Adrenal gland (tissue), 12 donors: ENCODE data around the gene RBFOX1. TPM values are rescaled to one million over a fixed set of nuclear protein-coding genes. Genes with fewer than 3 reads are reported as not detected.

Source experiments
- DNase-seq, 7 donors: peaks; one replicate each; pipeline ENCODE4 v3.0.0-alpha.2; 2019 to 2020
- H3K27ac ChIP-seq, 5 donors: fragments of 200-600 bp; sonication (generic) in 4 of 5; 1 replicate in 3 of 5; 2 replicates in 2 of 5; pipeline versions ENCODE4 v1.5.1 to v1.8.0; 2016 to 2020; ENCODE audit warnings: mild to moderate bottlenecking in 1 of 5
- H3K27me3 ChIP-seq: fragments of 200-600 bp; 2 replicates; pipeline ENCODE4 v1.8.0; 2021
- H3K36me3 ChIP-seq, 2 donors: fragments of 200-600 bp; replicated peaks in 1 of 2; 1 replicate in 1 of 2; 2 replicates in 1 of 2; pipeline versions ENCODE4 v1.5.1 to v1.8.0; 2018 to 2022
- H3K4me1 ChIP-seq, 2 donors: fragments of 200-600 bp; replicated peaks in 1 of 2; 1 replicate in 1 of 2; 2 replicates in 1 of 2; pipeline versions ENCODE4 v1.5.1 to v1.8.0; 2018 to 2021
- H3K4me3 ChIP-seq, 4 donors: fragments of 200-600 bp; sonication (generic) in 3 of 4; one replicate each; pipeline ENCODE4 v1.5.1; 2016 to 2018
- H3K9me3 ChIP-seq, 3 donors: fragments of 200-600 bp; sonication (generic) in 1 of 3; replicated peaks in 1 of 3; 1 replicate in 2 of 3; 2 replicates in 1 of 3; pipeline versions ENCODE4 v1.5.1 to v1.8.0; 2016 to 2021
- CTCF ChIP-seq, 6 experiments: fragments of 450-650 bp in 4 of 6; fragments of 200-600 bp in 2 of 6; sonication (generic) in 1 of 6; IDR thresholded peaks; 1 replicate in 5 of 6; 2 replicates in 1 of 6; pipeline versions ENCODE4 v1.5.1 to v1.8.0; 2016 to 2021; ENCODE audit warnings: antibody characterized with exemption in 6 of 6, mild to moderate bottlenecking in 2 of 6, moderate library complexity in 1 of 6
- POLR2A ChIP-seq, 2 donors: fragments of 450-650 bp; IDR thresholded peaks; one replicate each; pipeline ENCODE4 v1.6.1; 2017; ENCODE audit warnings: antibody characterized with exemption in 2 of 2, mild to moderate bottlenecking in 2 of 2, moderate library complexity in 1 of 2
- WGBS, 4 donors: extraction: QIAGEN DNeasy Blood & Tissue Kit in 2 of 4; methylation state at CpG; one replicate each; pipeline versions ENCODE4 v1.1.5 to v1.1.7; 2013 to 2017; 5-methylcytosine and 5-hydroxymethylcytosine counted together
- intact Hi-C, 2 donors: fragments of 100-400 bp; cut with DNase I; formaldehyde crosslinking; loops; one replicate each; pipeline versions ENCODE4 v1.14.1 to v1.15.0; 2022 to 2023
- polyA plus RNA-seq, 3 donors: library from polyadenylated mRNA; stranded (reverse); fragments of 200-250 nt in 2 of 3; fragments of 350-450 nt in 1 of 3; fragmentation: Illumina TruSeq in 1 of 3; extraction: RNeasy Lipid Tissue Mini Kit (QIAGEN cat#74804) in 1 of 3; gene quantifications; one replicate each; pipeline ENCODE4 v1.2.3, GENCODE V29; 2013 to 2014
- total RNA-seq, 9 donors: library from RNA; depleted of rRNA in 4 of 9; stranded (reverse); fragments of >200 nt in 4 of 9; fragments of 120-200 nt in 1 of 9; fragmentation: NEBNext Ultra II Directional in 1 of 9; extraction: Animal tissue kit (Norgen Biotek cat#: 25700) in 1 of 9; gene quantifications; one replicate each; pipeline versions ENCODE4 v1.1.0 to v1.2.4, GENCODE V29; 2013 to 2023
- donor health status: healthy with polysubstance abuse.
- donor health status: Bipolar disorder and iron deficiency.
- donor health status: DM: yes; HTN: yes; CAD: no.
- donor health status: DM: no; HTN: no; CAD: no.
- donor health status: DM: no; HTN: no; CAD: no.
- donor health status: DM: yes; HTN: yes; CAD: no.

Gene RBFOX1
- total and polyA plus RNA-seq, 12 donors, result 0.19 to 6.3 (median 0.71) TPM; not detected in 4

GRCh38 chr16:7351610-7352510 is 19.2 kb downstream of the RBFOX1 start:
- no peaks in the 10 kb centered on the region for H3K27me3 ChIP-seq
- H3K36me3 ChIP-seq, result no peaks in the 10 kb centered on the region
- intact Hi-C loops, result no loop called here
- no peaks in the 10 kb centered on the region for H3K4me1 ChIP-seq
- H3K9me3 ChIP-seq, result no peaks in the 10 kb centered on the region
- WGBS, 4 donors, result 75 to 79% (median 77%) methylated on average over 10 to 11 of the region's 11 CpGs
- no peak overlapping the region for H3K4me3 ChIP-seq
- no peak for DNase-seq
- no peak for TF ChIP-seq CTCF (IDR thresholded peaks at IDR 0.05)
- no peak for TF ChIP-seq POLR2A (IDR thresholded peaks at IDR 0.05)
- H3K27ac ChIP-seq, result no peak overlapping the region

GRCh38 chr16:7355758-7356157 is 23.1 kb downstream of the RBFOX1 start:
- no peak for TF ChIP-seq CTCF (IDR thresholded peaks at IDR 0.05)
- TF ChIP-seq POLR2A (IDR thresholded peaks at IDR 0.05), result no peak
- no peak overlapping the region for H3K4me3 ChIP-seq
- no peaks in the 10 kb centered on the region for H3K4me1 ChIP-seq
- no peak overlapping the region for H3K27ac ChIP-seq
- H3K9me3 ChIP-seq, result no peaks in the 10 kb centered on the region
- no peak for DNase-seq
- no peaks in the 10 kb centered on the region for H3K36me3 ChIP-seq
- no peaks in the 10 kb centered on the region for H3K27me3 ChIP-seq
- intact Hi-C loops, result no loop called here
- WGBS, 4 donors, result 54 to 58% (median 56%) methylated on average over 5 of the region's 5 CpGs

- H3K36me3 ChIP-seq, result no peaks in the 10 kb centered on the region
- intact Hi-C loops, result no loop called here
- TF ChIP-seq CTCF (IDR thresholded peaks at IDR 0.05) (no peak), POLR2A (IDR thresholded peaks at IDR 0.05) (no peak)
- no peaks in the 10 kb centered on the region for H3K9me3 ChIP-seq
- H3K27ac ChIP-seq, result no peak overlapping the region
- H3K27me3 ChIP-seq, result no peaks in the 10 kb centered on the region
- DNase-seq, result no peak
- H3K4me1 ChIP-seq, result no peaks in the 10 kb centered on the region
- H3K4me3 ChIP-seq, result no peak overlapping the region
- 81 to 92% (median 89%) methylated on average over 10 of the region's 10 CpGs for WGBS, 4 donors
Observed at GRCh38 chr16:7361416-7362129, 28.9 kb downstream of the RBFOX1 start.

- intact Hi-C loops, result no loop called here
- WGBS, 4 donors, result 95 to 96% (median 95%) methylated on average over 6 of the region's 6 CpGs
Observed at GRCh38 chr16:7362231-7362630, 29.6 kb downstream of the RBFOX1 start.

More at GRCh38 chr16:7362231-7362630, 29.6 kb downstream of the RBFOX1 start:
- Histone ChIP-seq H3K27ac (no peak overlapping the region), H3K9me3 (no peaks in the 10 kb centered on the region), H3K36me3 (no peaks in the 10 kb centered on the region), H3K4me3 (no peak overlapping the region), H3K4me1 (no peaks in the 10 kb centered on the region), H3K27me3 (no peaks in the 10 kb centered on the region)
- no peak for TF ChIP-seq CTCF (IDR thresholded peaks at IDR 0.05)
- no peak for TF ChIP-seq POLR2A (IDR thresholded peaks at IDR 0.05)
- no peak for DNase-seq
